Measurements from ENCODE around the gene SOX6. TPM values are rescaled to one million over a fixed set of nuclear protein-coding genes. Genes with fewer than 3 reads are reported as not detected.

SOX6 gene
- total and polyA plus RNA-seq, 2 of the 13 experiments (the other 11 are each of a cell fraction or from before 2014, with no cell fraction given): 2.6 to 11.2 TPM

DNA sequence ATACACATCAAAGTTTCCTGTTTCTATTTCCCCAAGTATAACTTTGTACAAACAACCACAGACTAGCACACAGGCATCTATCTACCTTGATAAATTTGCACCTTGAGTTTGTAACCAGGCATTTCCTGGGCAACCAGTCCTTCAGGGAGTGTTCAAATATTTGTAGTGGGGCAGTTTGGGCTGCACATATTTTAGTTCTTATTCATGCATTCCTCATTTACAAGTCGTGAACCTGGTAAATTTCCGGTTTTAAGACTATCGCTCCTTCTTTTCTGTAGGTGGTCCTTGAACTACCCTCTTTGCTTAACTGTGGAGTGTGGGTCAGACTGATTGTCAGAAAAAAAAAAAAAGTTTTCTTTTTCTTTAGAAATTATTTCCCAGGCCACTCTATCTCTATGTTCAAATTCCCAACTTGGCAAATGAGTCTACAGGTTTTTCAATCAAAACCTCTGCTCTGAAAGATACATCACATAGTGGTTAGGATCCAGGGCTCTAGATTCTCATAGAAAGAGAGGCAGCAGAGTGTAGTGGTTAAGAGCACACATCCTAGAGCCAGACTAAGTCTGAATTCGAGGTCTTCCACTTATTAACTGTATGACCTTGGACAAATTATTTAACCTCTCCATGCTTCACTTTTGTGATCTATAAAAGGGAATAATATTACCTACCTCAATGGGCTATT is 201.5 kb downstream of the SOX6 start (continued):
- TF ChIP-seq ZNF710 (CRISPR knock-in tag; IDR thresholded peaks at IDR 0.05; ENCODE audit: borderline replicate concordance) (peak; percentile 58; the same call in 1 of the 2 replicates), NCOA2 (CRISPR knock-in tag; IDR thresholded peaks at IDR 0.05) (peak; percentile 91), DPF2 (CRISPR knock-in tag; IDR thresholded peaks at IDR 0.05; ENCODE audit: borderline replicate concordance, low read depth) (peak; percentile 78; the same call in 1 of the 2 replicates), FOXO1 (CRISPR knock-in tag; IDR thresholded peaks at IDR 0.05) (peak; percentile 40; the same call in 1 of the 2 replicates), SALL2 (CRISPR knock-in tag; IDR thresholded peaks at IDR 0.05) (0 out of 2 replicates have a peak, but pooled peaks have one; percentile 23), ADNP (CRISPR knock-in tag; IDR thresholded peaks at IDR 0.05) (no peak), MIXL1 (CRISPR knock-in tag; IDR thresholded peaks at IDR 0.05) (peak; percentile 63; the same call in 1 of the 2 replicates), ISL2 (CRISPR knock-in tag; IDR thresholded peaks at IDR 0.05) (peak; percentile 87), ZNF607 (CRISPR knock-in tag; IDR thresholded peaks at IDR 0.05; ENCODE audit: borderline replicate concordance) (no peak), IRF2 (CRISPR knock-in tag; IDR thresholded peaks at IDR 0.05) (peak; percentile 44; the same call in 1 of the 2 replicates), MXD3 (CRISPR knock-in tag; IDR thresholded peaks at IDR 0.05) (no peak), POGZ (CRISPR knock-in tag; IDR thresholded peaks at IDR 0.05) (peak; percentile 73), GPN1 (CRISPR knock-in tag; IDR thresholded peaks at IDR 0.05; ENCODE audit: borderline replicate concordance) (no peak), ZKSCAN8 (CRISPR knock-in tag; IDR thresholded peaks at IDR 0.05; ENCODE audit: borderline replicate concordance) (0 out of 2 replicates have a peak, but pooled peaks have one; percentile 20), MTF1 (CRISPR knock-in tag; IDR thresholded peaks at IDR 0.05) (no peak), NFRKB (IDR thresholded peaks at IDR 0.05) (no peak), ZBTB42 (CRISPR knock-in tag; IDR thresholded peaks at IDR 0.05) (no peak), ZNF232 (CRISPR knock-in tag; IDR thresholded peaks at IDR 0.05; ENCODE audit: borderline replicate concordance) (no peak), HNF4G (IDR thresholded peaks at IDR 0.05; ENCODE audit: borderline replicate concordance, low read depth, low read length) (peak; percentile 44; the same call in 1 of the 2 replicates), HNF4G (CRISPR knock-in tag; IDR thresholded peaks at IDR 0.05; ENCODE audit: borderline replicate concordance, low read depth) (no peak), LCORL (IDR thresholded peaks at IDR 0.05) (peak; percentile 53; the same call in 1 of the 2 replicates), LCORL (CRISPR knock-in tag; IDR thresholded peaks at IDR 0.05) (peak; percentile 60; the same call in 1 of the 2 replicates), CEBPG (CRISPR knock-in tag; IDR thresholded peaks at IDR 0.05) (no peak)
- TF ChIP-seq, protein P1, sequence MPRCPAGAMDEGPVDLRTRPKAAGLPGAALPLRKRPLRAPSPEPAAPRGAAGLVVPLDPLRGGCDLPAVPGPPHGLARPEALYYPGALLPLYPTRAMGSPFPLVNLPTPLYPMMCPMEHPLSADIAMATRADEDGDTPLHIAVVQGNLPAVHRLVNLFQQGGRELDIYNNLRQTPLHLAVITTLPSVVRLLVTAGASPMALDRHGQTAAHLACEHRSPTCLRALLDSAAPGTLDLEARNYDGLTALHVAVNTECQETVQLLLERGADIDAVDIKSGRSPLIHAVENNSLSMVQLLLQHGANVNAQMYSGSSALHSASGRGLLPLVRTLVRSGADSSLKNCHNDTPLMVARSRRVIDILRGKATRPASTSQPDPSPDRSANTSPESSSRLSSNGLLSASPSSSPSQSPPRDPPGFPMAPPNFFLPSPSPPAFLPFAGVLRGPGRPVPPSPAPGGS (CRISPR knock-in tag; IDR thresholded peaks at IDR 0.05): no peak
- TF ChIP-seq, protein P2, sequence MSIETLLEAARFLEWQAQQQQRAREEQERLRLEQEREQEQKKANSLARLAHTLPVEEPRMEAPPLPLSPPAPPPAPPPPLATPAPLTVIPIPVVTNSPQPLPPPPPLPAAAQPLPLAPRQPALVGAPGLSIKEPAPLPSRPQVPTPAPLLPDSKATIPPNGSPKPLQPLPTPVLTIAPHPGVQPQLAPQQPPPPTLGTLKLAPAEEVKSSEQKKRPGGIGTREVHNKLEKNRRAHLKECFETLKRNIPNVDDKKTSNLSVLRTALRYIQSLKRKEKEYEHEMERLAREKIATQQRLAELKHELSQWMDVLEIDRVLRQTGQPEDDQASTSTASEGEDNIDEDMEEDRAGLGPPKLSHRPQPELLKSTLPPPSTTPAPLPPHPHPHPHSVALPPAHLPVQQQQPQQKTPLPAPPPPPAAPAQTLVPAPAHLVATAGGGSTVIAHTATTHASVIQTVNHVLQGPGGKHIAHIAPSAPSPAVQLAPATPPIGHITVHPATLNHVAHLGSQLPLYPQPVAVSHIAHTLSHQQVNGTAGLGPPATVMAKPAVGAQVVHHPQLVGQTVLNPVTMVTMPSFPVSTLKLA (IDR thresholded peaks at IDR 0.05): no peak
- TF ChIP-seq, protein P3, sequence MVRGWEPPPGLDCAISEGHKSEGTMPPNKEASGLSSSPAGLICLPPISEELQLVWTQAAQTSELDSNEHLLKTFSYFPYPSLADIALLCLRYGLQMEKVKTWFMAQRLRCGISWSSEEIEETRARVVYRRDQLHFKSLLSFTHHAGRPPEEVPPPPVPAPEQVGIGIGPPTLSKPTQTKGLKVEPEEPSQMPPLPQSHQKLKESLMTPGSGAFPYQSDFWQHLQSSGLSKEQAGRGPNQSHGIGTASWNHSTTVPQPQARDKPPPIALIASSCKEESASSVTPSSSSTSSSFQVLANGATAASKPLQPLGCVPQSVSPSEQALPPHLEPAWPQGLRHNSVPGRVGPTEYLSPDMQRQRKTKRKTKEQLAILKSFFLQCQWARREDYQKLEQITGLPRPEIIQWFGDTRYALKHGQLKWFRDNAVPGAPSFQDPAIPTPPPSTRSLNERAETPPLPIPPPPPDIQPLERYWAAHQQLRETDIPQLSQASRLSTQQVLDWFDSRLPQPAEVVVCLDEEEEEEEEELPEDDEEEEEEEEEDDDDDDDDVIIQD (CRISPR knock-in tag; IDR thresholded peaks at IDR 0.05; ENCODE audit: low read depth): peak; percentile 96
